Stomach (tissue), 9 donors: Measurements from ENCODE around the gene BTG4. TPM values are rescaled to one million over a fixed set of nuclear protein-coding genes. Genes with fewer than 3 reads are reported as not detected.

ENCODE experiments used
- DNase-seq, 2 donors: peaks; one replicate each; pipeline versions ENCODE4 v3.0.0 to v3.0.0-alpha.2; 2013 to 2019
- H3K27ac ChIP-seq, 5 donors: fragments of 200-600 bp in 4 of 5; sonication (generic) in 4 of 5; one replicate each; pipeline ENCODE4 v1.5.1; 2013 to 2019; ENCODE audit warnings: mild to moderate bottlenecking in 1 of 5, moderate library complexity in 1 of 5
- H3K27me3 ChIP-seq, 3 donors: fragments of 200-600 bp; sonication (generic); one replicate each; pipeline ENCODE4 v1.5.1; 2017 to 2019; ENCODE audit warnings: mixed run types in 1 of 3
- H3K36me3 ChIP-seq, 4 donors: fragments of 200-600 bp; sonication (generic); 1 replicate in 3 of 4; 2 replicates in 1 of 4; pipeline ENCODE4 v1.5.1; 2016 to 2019
- H3K4me1 ChIP-seq, 4 donors: fragments of 200-600 bp; sonication (generic); one replicate each; pipeline ENCODE4 v1.5.1; 2016 to 2019
- H3K4me3 ChIP-seq, 4 donors: fragments of 200-600 bp; sonication (generic) in 3 of 4; one replicate each; pipeline ENCODE4 v1.5.1; 2016 to 2019; ENCODE audit warnings: mild to moderate bottlenecking in 1 of 4
- H3K9me3 ChIP-seq, 4 donors: fragments of 200-600 bp; sonication (generic); one replicate each; pipeline ENCODE4 v1.5.1; 2016 to 2019
- EP300 ChIP-seq: sonication (generic); formaldehyde crosslinking; IDR thresholded peaks from one replicate; pipeline ENCODE4 v1.6.1; 2017; ENCODE audit warnings: antibody characterized with exemption
- POLR2A ChIP-seq, 4 donors: fragments of 450-650 bp; IDR thresholded peaks; one replicate each; pipeline ENCODE4 v1.6.1; 2016; ENCODE audit warnings: antibody characterized with exemption in 4 of 4, control low read depth in 2 of 4, mild to moderate bottlenecking in 1 of 4, moderate library complexity in 1 of 4
- POLR2AphosphoS5 ChIP-seq, 3 donors: sonication (generic); formaldehyde crosslinking; IDR thresholded peaks; one replicate each; pipeline ENCODE4 v1.6.1; 2016; ENCODE audit warnings: antibody characterized with exemption in 3 of 3
- WGBS, 5 donors: extraction: QIAGEN DNeasy Blood & Tissue Kit in 3 of 5; methylation state at CpG; one replicate each; pipeline versions ENCODE4 v1.1.5 to v1.1.7; 2013 to 2018; 5-methylcytosine and 5-hydroxymethylcytosine counted together
- intact Hi-C: fragments of 100-400 bp; cut with DNase I; formaldehyde crosslinking; loops from one replicate; pipeline ENCODE4 v1.15.1; 2023; ENCODE audit warnings: low total_unique reads
- polyA plus RNA-seq, 3 donors: library from polyadenylated mRNA; stranded (reverse); fragments of 200-250 nt; gene quantifications; one replicate each; pipeline ENCODE4 v1.2.3, GENCODE V29; 2013
- total RNA-seq, 5 donors: library from RNA; depleted of rRNA; stranded (reverse); fragments of >200 nt; gene quantifications; one replicate each; pipeline versions ENCODE4 v1.1.0 to v1.2.3, GENCODE V29; 2014 to 2016
- TF ChIP-seq, protein P1 (sequence below), 7 experiments: fragments of 450-650 bp in 4 of 7; fragments of 200-600 bp in 3 of 7; sonication (generic) in 3 of 7; IDR thresholded peaks; one replicate each; pipeline ENCODE4 v1.5.1; 2016 to 2019; ENCODE audit warnings: antibody characterized with exemption in 7 of 7, control low read depth in 2 of 7, mild to moderate bottlenecking in 1 of 7
- donor health status: healthy with polysubstance abuse.
- donor health status: Bipolar disorder and iron deficiency.
- donor health status: healthy.

The BTG4 gene
- total and polyA plus RNA-seq, 8 donors: not detected

DNA sequence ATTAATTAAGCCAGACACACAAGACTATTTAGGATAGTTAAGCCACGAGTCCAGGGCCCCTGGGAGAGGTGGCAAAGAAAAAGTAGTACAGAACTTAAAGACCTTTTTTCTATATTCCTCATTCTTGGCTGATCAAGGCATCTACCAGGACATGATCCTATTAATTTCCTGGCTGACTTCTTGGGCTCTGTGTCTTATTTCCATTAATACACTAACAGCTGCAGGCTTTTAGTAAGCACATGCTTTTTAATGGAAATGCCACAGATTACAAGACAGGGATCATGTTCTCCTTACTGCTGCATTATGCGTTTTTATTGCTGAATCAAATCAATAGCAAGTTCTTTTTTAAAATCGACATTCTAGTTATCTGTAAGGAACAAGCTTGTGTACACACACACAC is 35.2 kb downstream of the BTG4 start:
- Histone ChIP-seq H3K27ac (no peak overlapping the region), H3K4me1 (no peaks in the 10 kb centered on the region), H3K36me3 (no peaks in the 10 kb centered on the region), H3K9me3 (peaks cover 0 to 6% (median 2%) of the 10 kb centered on the region in 4 donors), H3K27me3 (no peaks in the 10 kb centered on the region), H3K4me3 (no peak overlapping the region)
- 29 to 35% (median 35%) methylated on average over 3 of the region's 3 CpGs for WGBS, 5 donors
- intact Hi-C loops: no loop called here
- no peak for TF ChIP-seq EP300
- TF ChIP-seq POLR2AphosphoS5 (IDR thresholded peaks at IDR 0.05): no peak
- no peak for TF ChIP-seq POLR2A (IDR thresholded peaks at IDR 0.05)
- TF ChIP-seq, protein P1, sequence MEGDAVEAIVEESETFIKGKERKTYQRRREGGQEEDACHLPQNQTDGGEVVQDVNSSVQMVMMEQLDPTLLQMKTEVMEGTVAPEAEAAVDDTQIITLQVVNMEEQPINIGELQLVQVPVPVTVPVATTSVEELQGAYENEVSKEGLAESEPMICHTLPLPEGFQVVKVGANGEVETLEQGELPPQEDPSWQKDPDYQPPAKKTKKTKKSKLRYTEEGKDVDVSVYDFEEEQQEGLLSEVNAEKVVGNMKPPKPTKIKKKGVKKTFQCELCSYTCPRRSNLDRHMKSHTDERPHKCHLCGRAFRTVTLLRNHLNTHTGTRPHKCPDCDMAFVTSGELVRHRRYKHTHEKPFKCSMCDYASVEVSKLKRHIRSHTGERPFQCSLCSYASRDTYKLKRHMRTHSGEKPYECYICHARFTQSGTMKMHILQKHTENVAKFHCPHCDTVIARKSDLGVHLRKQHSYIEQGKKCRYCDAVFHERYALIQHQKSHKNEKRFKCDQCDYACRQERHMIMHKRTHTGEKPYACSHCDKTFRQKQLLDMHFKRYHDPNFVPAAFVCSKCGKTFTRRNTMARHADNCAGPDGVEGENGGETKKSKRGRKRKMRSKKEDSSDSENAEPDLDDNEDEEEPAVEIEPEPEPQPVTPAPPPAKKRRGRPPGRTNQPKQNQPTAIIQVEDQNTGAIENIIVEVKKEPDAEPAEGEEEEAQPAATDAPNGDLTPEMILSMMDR (IDR thresholded peaks at IDR 0.05): no peak
- no peak for DNase-seq

DNA sequence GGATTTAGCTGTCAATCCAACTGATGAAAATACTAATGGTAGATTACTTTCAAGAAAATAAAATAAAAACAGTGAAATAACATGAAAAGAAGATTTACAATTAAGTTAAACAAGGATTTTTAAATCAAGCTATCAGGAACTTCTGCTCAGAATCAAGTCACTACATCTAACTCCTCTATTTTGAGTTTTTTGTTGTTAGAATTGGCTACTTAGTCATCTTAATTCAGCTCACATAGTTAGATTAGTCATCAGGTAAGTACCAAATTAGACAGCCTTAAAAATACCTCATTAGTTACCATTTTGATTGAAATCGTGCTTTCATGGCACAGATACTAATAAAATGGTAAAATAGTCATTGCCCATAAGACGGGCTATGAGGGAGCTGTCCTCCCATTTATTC is 35.8 kb downstream of the BTG4 start:
- Histone ChIP-seq H3K36me3 (no peaks in the 10 kb centered on the region), H3K27ac (no peak overlapping the region), H3K4me1 (no peaks in the 10 kb centered on the region), H3K9me3 (peaks cover 0 to 6% (median 2%) of the 10 kb centered on the region in 4 donors), H3K4me3 (no peak overlapping the region), H3K27me3 (no peaks in the 10 kb centered on the region)
- no peak for DNase-seq
- no peak for TF ChIP-seq POLR2A (IDR thresholded peaks at IDR 0.05)
- TF ChIP-seq, protein P1 (IDR thresholded peaks at IDR 0.05): no peak
- no peak for TF ChIP-seq EP300
- TF ChIP-seq POLR2AphosphoS5 (IDR thresholded peaks at IDR 0.05): no peak
- WGBS, 5 donors: 33 to 42% (median 40%) methylated on average over 2 of the region's 2 CpGs
- intact Hi-C loops: no loop called here

DNA sequence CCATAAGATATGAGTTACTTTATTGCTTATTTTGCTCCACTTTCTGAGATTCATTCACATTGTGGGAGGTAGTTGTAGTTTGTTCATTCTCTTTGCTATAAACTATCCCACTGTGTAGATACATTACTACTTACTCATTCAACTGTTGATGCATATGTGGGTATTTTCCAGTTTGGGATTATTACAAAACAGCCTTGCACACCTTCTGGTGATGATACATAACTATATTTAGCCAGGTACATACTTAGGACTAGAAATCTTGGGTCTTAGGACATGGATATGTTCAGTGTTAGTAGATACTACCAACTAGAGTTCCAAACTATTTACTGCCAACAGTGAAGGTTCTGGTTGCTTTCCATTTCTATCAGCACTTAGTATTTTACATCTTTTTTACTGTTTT is 37.8 kb downstream of the BTG4 start:
- no peaks in the 10 kb centered on the region for H3K36me3 ChIP-seq
- peaks cover 0 to 6% (median 2%) of the 10 kb centered on the region in 4 donors for H3K9me3 ChIP-seq
- no peak overlapping the region for H3K4me3 ChIP-seq
- intact Hi-C loops: no loop called here
- no peaks in the 10 kb centered on the region for H3K4me1 ChIP-seq
- no peak for DNase-seq
- TF ChIP-seq POLR2A (IDR thresholded peaks at IDR 0.05) (no peak), POLR2AphosphoS5 (IDR thresholded peaks at IDR 0.05) (no peak), EP300 (no peak)
- TF ChIP-seq, protein P1 (IDR thresholded peaks at IDR 0.05): no peak
- no peak overlapping the region for H3K27ac ChIP-seq
- no peaks in the 10 kb centered on the region for H3K27me3 ChIP-seq

DNA sequence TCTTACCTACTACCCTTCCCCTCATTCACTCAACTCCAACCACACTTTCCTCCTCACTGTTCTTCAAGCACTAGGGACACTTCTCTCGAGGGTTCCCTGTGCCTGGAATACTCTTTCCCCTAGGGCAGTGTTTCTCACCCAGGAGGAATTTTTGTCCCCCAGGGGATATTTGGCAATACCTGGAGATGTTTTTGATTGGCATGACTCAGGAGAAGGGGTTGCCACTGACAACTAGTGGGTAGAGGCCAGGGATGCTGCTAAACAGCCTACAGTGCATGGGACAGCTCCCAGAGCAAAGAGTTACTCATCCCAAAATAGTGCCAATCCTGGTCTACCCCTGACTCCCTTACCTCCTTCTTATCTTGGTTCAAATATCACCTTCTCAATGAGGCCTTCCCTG is 40.0 kb downstream of the BTG4 start:
- Histone ChIP-seq H3K36me3 (no peaks in the 10 kb centered on the region), H3K27ac (no peak overlapping the region), H3K27me3 (no peaks in the 10 kb centered on the region), H3K4me1 (no peaks in the 10 kb centered on the region), H3K4me3 (no peak overlapping the region), H3K9me3 (peaks cover 0 to 6% (median 2%) of the 10 kb centered on the region in 4 donors)
- TF ChIP-seq POLR2AphosphoS5 (IDR thresholded peaks at IDR 0.05) (no peak), EP300 (no peak), POLR2A (IDR thresholded peaks at IDR 0.05) (no peak)
- TF ChIP-seq, protein P1 (IDR thresholded peaks at IDR 0.05): no peak
- WGBS, 5 donors: 78 to 96% (median 93%) methylated on average over 1 of the region's 1 CpG
- intact Hi-C loops: no loop called here
- no peak for DNase-seq
